HepG2 (cell line): ENCODE measurements around the gene JMJD7. TPM values are rescaled to one million over a fixed set of nuclear protein-coding genes. Genes with fewer than 3 reads are reported as not detected.

ENCODE experiments used
- CBX2 ChIP-seq, 2 experiments: fragments of 200-600 bp in 1 of 2; sonication (generic); formaldehyde crosslinking in 1 of 2; IDR thresholded peaks; 2 replicates each; pipeline versions ENCODE4 v1.7.0 to v1.8.1; 2018 to 2022; ENCODE audit warnings: low read depth in 2 of 2, low read length in 1 of 2, mild to moderate bottlenecking in 1 of 2, missing genetic modification reagents in 1 of 2
- CHD2 ChIP-seq: IDR thresholded peaks from 2 replicates; pipeline ENCODE4 v1.6.1; 2011; ENCODE audit warnings: low read depth, low read length, improper control_type of control experiment
- DMAP1 ChIP-seq: IDR thresholded peaks from 2 replicates; pipeline ENCODE4 v1.6.1; 2016
- EEA1 ChIP-seq: sonication (generic); formaldehyde crosslinking; IDR thresholded peaks from 2 replicates; pipeline ENCODE4 v1.5.1; 2020; ENCODE audit warnings: mild to moderate bottlenecking, missing genetic modification reagents, borderline replicate concordance
- KDM6A ChIP-seq: IDR thresholded peaks from 2 replicates; pipeline ENCODE4 v1.6.1; 2016; ENCODE audit warnings: low read depth
- SMC3 ChIP-seq: IDR thresholded peaks from 2 replicates; pipeline ENCODE4 v1.6.1; 2011; ENCODE audit warnings: low read length, improper control_type of control experiment
- TBP ChIP-seq: sonication (generic); formaldehyde crosslinking; IDR thresholded peaks from 2 replicates; pipeline ENCODE4 v1.5.0; 2020; ENCODE audit warnings: missing genetic modification reagents
- TBX3 ChIP-seq: fragments of 450-650 bp; IDR thresholded peaks from 2 replicates; pipeline ENCODE4 v1.6.1; 2017; ENCODE audit warnings: antibody characterized with exemption, mild to moderate bottlenecking, inconsistent platforms, borderline replicate concordance
- ZFYVE20 ChIP-seq: sonication (generic); formaldehyde crosslinking; IDR thresholded peaks from 2 replicates; pipeline ENCODE4 v1.8.0; 2023; ENCODE audit warnings: low read depth, mild to moderate bottlenecking, moderate library complexity, missing genetic modification reagents, borderline replicate concordance
- ZNF160 ChIP-seq: sonication (generic); formaldehyde crosslinking; IDR thresholded peaks from 2 replicates; pipeline ENCODE4 v1.8.0; 2022; ENCODE audit warnings: mild to moderate bottlenecking, inconsistent platforms, missing genetic modification reagents
- ZNF207 ChIP-seq: fragments of 450-650 bp; IDR thresholded peaks from 2 replicates; pipeline ENCODE4 v1.6.1; 2016; ENCODE audit warnings: antibody characterized with exemption, borderline replicate concordance
- ZNF318 ChIP-seq: sonication (generic); formaldehyde crosslinking; IDR thresholded peaks from 2 replicates; pipeline ENCODE4 v1.4.0; 2020; ENCODE audit warnings: mild to moderate bottlenecking, missing genetic modification reagents
- ZNF558 ChIP-seq: sonication (generic); formaldehyde crosslinking; IDR thresholded peaks from 2 replicates; pipeline ENCODE4 v1.9.0; 2022; ENCODE audit warnings: mild to moderate bottlenecking, missing genetic modification reagents, borderline replicate concordance
- ZNF687 ChIP-seq: sonication (generic); formaldehyde crosslinking; IDR thresholded peaks from 2 replicates; pipeline ENCODE4 v1.5.1; 2020; ENCODE audit warnings: mild to moderate bottlenecking, missing genetic modification reagents, moderate library complexity
- polyA plus RNA-seq, 8 experiments: library from polyadenylated mRNA; depleted of rRNA in 3 of 8; stranded (reverse) in 7 of 8; unstranded in 1 of 8; fragments of >200 nt; fragmentation: Illumina TruSeq in 4 of 8; extraction: Trizol in 4 of 8; gene quantifications; 2 replicates each; pipeline versions ENCODE4 v1.2.1 to v1.2.3, GENCODE V29; 2011 to 2016; ENCODE audit warnings: low read depth in 4 of 8, missing spikeins in 1 of 8, mixed read lengths in 1 of 8; ENCODE audit not compliant: insufficient read depth in 1 of 8
- total RNA-seq, 5 experiments: library from RNA; depleted of rRNA; stranded (reverse); fragments of >200 nt; fragmentation: Illumina TruSeq; extraction: Trizol; gene quantifications; 2 replicates each; pipeline ENCODE4 v1.2.3, GENCODE V29; 2016; ENCODE audit warnings: low read depth in 1 of 5

The JMJD7 gene
- total and polyA plus RNA-seq, 2 of the 13 experiments (the other 11 are each of a cell fraction or from before 2014, with no cell fraction given): 6.4 to 7.1 TPM

GRCh38 chr15:41806291-41807181, 21.4 kb upstream of the JMJD7 start (continued):
- TF ChIP-seq ZNF687 (CRISPR knock-in tag): peak; percentile 43
- TF ChIP-seq SMC3: 0 out of 2 replicates have a peak, but pooled peaks have one; percentile 33
- TF ChIP-seq ZFYVE20 (CRISPR knock-in tag): no peak
- TF ChIP-seq KDM6A: no peak
- no peak for TF ChIP-seq ZNF160
- TF ChIP-seq DMAP1 (CRISPR knock-in tag): no peak
- no peak for TF ChIP-seq ZNF318 (CRISPR knock-in tag)
- TF ChIP-seq ZNF207: no peak
- no peak for TF ChIP-seq TBP (CRISPR knock-in tag)
- TF ChIP-seq CBX2 (IDR thresholded peaks at IDR 0.05; ENCODE audit: low read depth, low read length): no peak
- TF ChIP-seq CBX2 (CRISPR knock-in tag; IDR thresholded peaks at IDR 0.05; ENCODE audit: low read depth): no peak
- no peak for TF ChIP-seq EEA1
- no peak for TF ChIP-seq ZNF558 (CRISPR knock-in tag)
- TF ChIP-seq CHD2: no peak
- TF ChIP-seq TBX3: no peak
